ENCODE data around the gene ACRBP.

Gene ACRBP

GRCh38 chr12:6653342-6653741 lies 6.1 kb upstream of the ACRBP start:
- no peak for TF ChIP-seq CTCF (IDR thresholded peaks at IDR 0.05; ENCODE audit: borderline replicate concordance, control extremely low read depth, extremely low read depth, insufficient read depth, missing control alignments)
- in situ Hi-C loops (cut with MboI; ENCODE audit: low sequenced_read_pairs, unreplicated experiment), result no loop called here
- DNase-seq (ENCODE audit: low spot score), result no peak

- DNase-seq (ENCODE audit: low spot score), result no peak
- in situ Hi-C loops (cut with MboI; ENCODE audit: low sequenced_read_pairs, unreplicated experiment), result no loop called here
- TF ChIP-seq CTCF (IDR thresholded peaks at IDR 0.05; ENCODE audit: borderline replicate concordance, control extremely low read depth, extremely low read depth, insufficient read depth, missing control alignments), result no peak
Observed at GRCh38 chr12:6652391-6652790, 5.2 kb upstream of the ACRBP start.

- TF ChIP-seq CTCF (IDR thresholded peaks at IDR 0.05; ENCODE audit: borderline replicate concordance, control extremely low read depth, extremely low read depth, insufficient read depth, missing control alignments), result no peak
- in situ Hi-C loops (cut with MboI; ENCODE audit: low sequenced_read_pairs, unreplicated experiment), result no loop called here
- DNase-seq (ENCODE audit: low spot score), result no peak
Observed at GRCh38 chr12:6650832-6651231, 3.6 kb upstream of the ACRBP start.

- DNase-seq (ENCODE audit: low spot score), result no peak
- in situ Hi-C loops (cut with MboI; ENCODE audit: low sequenced_read_pairs, unreplicated experiment), result no loop called here
- TF ChIP-seq CTCF (IDR thresholded peaks at IDR 0.05; ENCODE audit: borderline replicate concordance, control extremely low read depth, extremely low read depth, insufficient read depth, missing control alignments), result no peak
Observed at GRCh38 chr12:6646276-6647082, 753 bp downstream of the ACRBP start.

- DNase-seq (ENCODE audit: low spot score), result no peak
- peak; percentile 30 for TF ChIP-seq CTCF (IDR thresholded peaks at IDR 0.05; ENCODE audit: borderline replicate concordance, control extremely low read depth, extremely low read depth, insufficient read depth, missing control alignments)
- in situ Hi-C loops (cut with MboI; ENCODE audit: low sequenced_read_pairs, unreplicated experiment), result no loop called here
Observed at GRCh38 chr12:6644903-6645302, 2.3 kb downstream of the ACRBP start.

- no peak for TF ChIP-seq CTCF (IDR thresholded peaks at IDR 0.05; ENCODE audit: borderline replicate concordance, control extremely low read depth, extremely low read depth, insufficient read depth, missing control alignments)
- DNase-seq (ENCODE audit: low spot score), result peak; percentile 60
- in situ Hi-C loops (cut with MboI; ENCODE audit: low sequenced_read_pairs, unreplicated experiment), result no loop called here
Observed at GRCh38 chr12:6644257-6644596, 3.0 kb downstream of the ACRBP start.
